ENCODE data around the gene SUB1.

GRCh38 chr5:32601623-32602295 is 16.4 kb downstream of the SUB1 start:
- TF ChIP-seq POLR2AphosphoS5 (IDR thresholded peaks at IDR 0.05) (no peak), POLR2A (IDR thresholded peaks at IDR 0.05) (no peak)
- TF ChIP-seq, protein P1, sequence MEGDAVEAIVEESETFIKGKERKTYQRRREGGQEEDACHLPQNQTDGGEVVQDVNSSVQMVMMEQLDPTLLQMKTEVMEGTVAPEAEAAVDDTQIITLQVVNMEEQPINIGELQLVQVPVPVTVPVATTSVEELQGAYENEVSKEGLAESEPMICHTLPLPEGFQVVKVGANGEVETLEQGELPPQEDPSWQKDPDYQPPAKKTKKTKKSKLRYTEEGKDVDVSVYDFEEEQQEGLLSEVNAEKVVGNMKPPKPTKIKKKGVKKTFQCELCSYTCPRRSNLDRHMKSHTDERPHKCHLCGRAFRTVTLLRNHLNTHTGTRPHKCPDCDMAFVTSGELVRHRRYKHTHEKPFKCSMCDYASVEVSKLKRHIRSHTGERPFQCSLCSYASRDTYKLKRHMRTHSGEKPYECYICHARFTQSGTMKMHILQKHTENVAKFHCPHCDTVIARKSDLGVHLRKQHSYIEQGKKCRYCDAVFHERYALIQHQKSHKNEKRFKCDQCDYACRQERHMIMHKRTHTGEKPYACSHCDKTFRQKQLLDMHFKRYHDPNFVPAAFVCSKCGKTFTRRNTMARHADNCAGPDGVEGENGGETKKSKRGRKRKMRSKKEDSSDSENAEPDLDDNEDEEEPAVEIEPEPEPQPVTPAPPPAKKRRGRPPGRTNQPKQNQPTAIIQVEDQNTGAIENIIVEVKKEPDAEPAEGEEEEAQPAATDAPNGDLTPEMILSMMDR (IDR thresholded peaks at IDR 0.05) = no peak

Measured in prostate gland (tissue), 2 donors.